Neural crest cell (in vitro differentiated cells): ENCODE data around the gene PCGF3. TPM values are rescaled to one million over a fixed set of nuclear protein-coding genes. Genes with fewer than 3 reads are reported as not detected.

Experiments
- DNase-seq: peaks from one replicate; pipeline ENCODE4 v3.0.0; 2021; ENCODE audit warnings: low read depth, mixed read lengths, low spot score
- H3K27ac Mint-ChIP-seq: one replicate; pipeline ENCODE4 v1.8.0; 2021; ENCODE audit warnings: mild to moderate bottlenecking, mixed read lengths; ENCODE audit not compliant: unreplicated experiment
- H3K27me3 Mint-ChIP-seq: 2 replicates; pipeline ENCODE4 v1.8.0; 2021; ENCODE audit warnings: low read depth, mild to moderate bottlenecking, mixed read lengths
- H3K36me3 Mint-ChIP-seq: 2 replicates; pipeline ENCODE4 v1.8.0; 2021; ENCODE audit warnings: low read depth, mild to moderate bottlenecking, mixed read lengths
- H3K4me1 Mint-ChIP-seq: 2 replicates; pipeline ENCODE4 v1.8.0; 2021; ENCODE audit warnings: mixed read lengths
- H3K4me3 Mint-ChIP-seq: one replicate; pipeline ENCODE4 v1.8.0; 2021; ENCODE audit warnings: mild to moderate bottlenecking, mixed read lengths
- H3K9me3 Mint-ChIP-seq: 2 replicates; pipeline ENCODE4 v1.8.0; 2021; ENCODE audit warnings: mixed read lengths
- CTCF ChIP-seq: fragments of 200-600 bp; sonication (generic); conservative IDR thresholded peaks from 2 replicates; pipeline ENCODE4 v1.5.0; 2021; ENCODE audit warnings: antibody characterized with exemption, mild to moderate bottlenecking
- total RNA-seq: library from RNA; stranded (reverse); gene quantifications from 2 replicates; pipeline ENCODE4 v1.2.1, GENCODE V29; 2021

Gene PCGF3
- total RNA-seq, 1 donor from 2014 or later, result 58.5 TPM

- Mint-ChIP-seq H3K36me3 (peaks cover 7% of the 10 kb centered on the region), H3K27ac (no peak overlapping the region), H3K4me3 (peak overlapping the region; percentile 90), H3K4me1 (peaks cover 7% of the 10 kb centered on the region), H3K27me3 (no peaks in the 10 kb centered on the region), H3K9me3 (no peaks in the 10 kb centered on the region)
- no peak for DNase-seq
- no peak for TF ChIP-seq CTCF
Observed at GRCh38 chr4:673349-674091, 32.1 kb upstream of the PCGF3 start.

- H3K27ac Mint-ChIP-seq, result no peak within 1 kb of the TSS
- H3K9me3 Mint-ChIP-seq, result no peaks in the 10 kb centered on the region
- H3K4me3 Mint-ChIP-seq, result peak within 1 kb of the TSS; percentile 90
- H3K27me3 Mint-ChIP-seq, result no peaks in the 10 kb centered on the region
- DNase-seq, result peak; percentile 96
- TF ChIP-seq CTCF, result peak; percentile 96
- H3K4me1 Mint-ChIP-seq, result peaks cover 7% of the 10 kb centered on the region
- peaks cover 7% of the 10 kb centered on the region for H3K36me3 Mint-ChIP-seq
Observed at GRCh38 chr4:674172-675035, 31.2 kb upstream of the PCGF3 start, which contains the start of the genes ATP5ME and MYL5. Gene ATP5ME, minus strand, starts transcription at chr4:674276. Its CDS starts 29 bp downstream, at chr4:674247. Gene MYL5, plus strand, starts transcription at chr4:674542. Its CDS starts 3,485 bp downstream, at chr4:678027.

DNA sequence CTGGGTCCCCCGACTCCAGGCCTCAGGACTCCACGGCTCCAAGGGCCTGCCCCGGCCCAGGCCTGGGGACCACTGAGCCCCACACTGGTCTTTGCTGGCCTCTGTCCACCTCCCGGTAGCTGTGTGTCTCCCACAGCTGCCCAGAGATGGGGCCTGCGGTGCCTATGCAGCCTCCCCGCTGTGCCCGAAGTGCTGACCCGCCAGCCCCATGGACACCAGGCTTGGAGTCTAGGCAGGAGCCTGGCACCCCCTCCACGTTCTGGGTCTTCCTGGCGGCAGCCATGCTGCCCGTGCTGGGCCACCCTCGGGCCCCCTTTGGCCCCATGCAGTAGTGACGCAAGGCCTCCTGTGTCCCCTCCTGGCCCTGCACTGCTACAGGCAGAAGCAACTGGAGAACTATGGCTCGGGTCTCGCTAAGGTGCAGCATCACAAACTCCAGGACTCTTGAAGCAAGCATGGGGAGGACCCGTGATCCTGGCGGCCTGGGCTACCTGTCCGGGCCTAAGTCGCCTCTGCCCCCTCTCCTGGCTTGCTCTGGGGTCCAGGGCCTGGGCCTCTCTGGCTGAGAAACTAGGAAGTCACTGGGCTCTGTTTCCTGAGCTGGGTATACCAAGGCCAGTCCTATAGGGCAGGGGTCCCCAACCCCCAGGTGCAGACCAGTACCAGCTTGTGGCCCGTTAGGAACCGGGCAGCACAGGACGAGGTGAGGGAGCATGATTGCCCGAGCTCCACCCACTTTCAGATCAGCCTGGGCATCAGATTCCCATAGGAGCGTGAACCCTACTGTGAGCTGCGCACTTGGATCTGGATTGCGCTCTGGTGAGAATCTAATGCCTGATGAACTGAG, 30.4 kb upstream of the PCGF3 start:
- TF ChIP-seq CTCF, result no peak
- H3K9me3 Mint-ChIP-seq, result no peaks in the 10 kb centered on the region
- peaks cover 7% of the 10 kb centered on the region for H3K36me3 Mint-ChIP-seq
- H3K27me3 Mint-ChIP-seq, result no peaks in the 10 kb centered on the region
- DNase-seq, result no peak
- H3K4me1 Mint-ChIP-seq, result peaks cover 7% of the 10 kb centered on the region
- H3K4me3 Mint-ChIP-seq, result peak overlapping the region; percentile 90
- no peak overlapping the region for H3K27ac Mint-ChIP-seq

DNA sequence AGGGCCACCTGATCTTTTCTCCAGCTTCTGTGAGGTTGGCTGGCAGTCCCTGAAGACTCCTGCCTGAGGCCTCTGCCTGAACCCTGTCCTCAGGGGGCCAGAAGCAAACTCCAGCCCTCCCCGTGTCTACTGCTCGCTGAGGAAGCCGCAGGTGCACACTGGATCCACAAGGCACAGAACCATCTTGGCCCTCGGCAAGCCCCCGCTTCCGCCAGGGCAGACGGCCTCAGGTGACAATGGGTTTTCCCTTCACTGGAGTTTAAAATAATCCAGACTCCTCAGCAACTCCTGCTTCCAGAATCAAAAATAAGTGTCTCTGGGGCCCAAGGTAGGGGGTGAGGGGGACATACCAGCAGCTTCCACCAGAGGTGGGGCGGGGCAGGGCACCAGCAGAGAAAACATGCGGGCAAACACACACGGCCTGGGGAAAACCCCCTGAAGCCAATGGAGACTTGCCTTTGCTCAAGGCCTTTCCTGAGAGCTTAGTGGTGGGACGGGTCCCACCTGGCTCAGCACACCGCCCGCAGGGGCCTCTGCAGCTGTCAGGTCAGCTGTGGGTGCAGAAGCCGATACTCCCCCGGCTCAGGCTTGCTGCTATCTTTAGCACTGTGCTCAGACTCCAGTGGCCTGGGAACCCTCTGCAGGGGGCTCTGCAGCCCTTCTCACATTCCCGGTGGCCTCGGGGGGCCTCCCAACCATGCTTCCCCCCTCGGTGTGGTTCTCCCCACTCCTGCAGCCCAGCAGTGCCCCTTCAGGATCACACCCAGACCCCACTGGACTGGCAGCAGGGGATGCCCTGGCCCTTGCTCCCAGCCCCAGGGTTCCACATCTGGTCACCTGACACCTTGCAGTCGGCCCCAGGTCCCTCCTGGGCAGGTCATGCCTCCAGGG, 29.4 kb upstream of the PCGF3 start:
- Mint-ChIP-seq H3K27me3 (no peaks in the 10 kb centered on the region), H3K36me3 (peaks cover 3% of the 10 kb centered on the region), H3K27ac (no peak overlapping the region), H3K9me3 (no peaks in the 10 kb centered on the region), H3K4me3 (peak overlapping the region; percentile 90), H3K4me1 (peaks cover 7% of the 10 kb centered on the region)
- no peak for TF ChIP-seq CTCF
- no peak for DNase-seq
